Measurements from ENCODE around the gene TMEM31. TPM values are rescaled to one million over a fixed set of nuclear protein-coding genes. Genes with fewer than 3 reads are reported as not detected.
A peak's percentile ranks its signal among the peaks of the same experiment; 100 is the strongest.

Gene TMEM31
- total and polyA plus RNA-seq, 9 of the 15 experiments (the other 6 are each of a cell fraction or from before 2014, with no cell fraction given), result 0.18 TPM; not detected in 8

DNA sequence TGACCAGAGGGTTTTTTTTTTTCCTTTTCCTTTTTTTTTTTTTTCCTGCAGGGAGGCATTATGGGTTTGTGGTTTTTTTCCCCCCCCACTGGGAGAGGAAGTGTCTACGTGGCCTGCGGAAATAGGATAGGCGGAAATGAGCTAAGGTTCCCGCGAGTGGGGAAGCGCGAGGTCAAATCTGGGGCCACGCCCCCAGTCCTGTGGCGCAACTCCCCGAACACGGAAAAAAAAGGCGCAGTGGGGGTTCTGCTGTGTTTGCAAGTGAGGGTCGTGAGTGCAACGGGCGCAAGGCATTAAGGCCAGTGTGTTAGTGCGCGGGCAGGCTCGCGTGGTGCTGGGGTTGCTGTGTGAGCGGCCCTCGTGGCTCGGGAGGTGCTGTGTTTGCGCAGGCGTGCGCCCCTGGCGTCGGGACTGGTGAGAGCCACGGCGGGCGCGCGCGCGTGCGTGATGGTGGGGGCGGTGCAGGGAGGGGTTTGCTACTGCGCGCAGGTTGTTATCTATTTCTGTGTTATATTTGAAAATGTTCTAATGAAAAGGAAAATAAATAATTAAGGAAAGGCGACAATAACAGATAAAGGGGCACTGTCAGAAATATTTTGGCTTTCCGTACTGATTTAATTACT is 23.5 kb upstream of the TMEM31 start (continued):
- TF ChIP-seq, protein P1, sequence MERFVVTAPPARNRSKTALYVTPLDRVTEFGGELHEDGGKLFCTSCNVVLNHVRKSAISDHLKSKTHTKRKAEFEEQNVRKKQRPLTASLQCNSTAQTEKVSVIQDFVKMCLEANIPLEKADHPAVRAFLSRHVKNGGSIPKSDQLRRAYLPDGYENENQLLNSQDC (CRISPR knock-in tag; IDR thresholded peaks at IDR 0.05), result no peak
- TF ChIP-seq, protein P2, sequence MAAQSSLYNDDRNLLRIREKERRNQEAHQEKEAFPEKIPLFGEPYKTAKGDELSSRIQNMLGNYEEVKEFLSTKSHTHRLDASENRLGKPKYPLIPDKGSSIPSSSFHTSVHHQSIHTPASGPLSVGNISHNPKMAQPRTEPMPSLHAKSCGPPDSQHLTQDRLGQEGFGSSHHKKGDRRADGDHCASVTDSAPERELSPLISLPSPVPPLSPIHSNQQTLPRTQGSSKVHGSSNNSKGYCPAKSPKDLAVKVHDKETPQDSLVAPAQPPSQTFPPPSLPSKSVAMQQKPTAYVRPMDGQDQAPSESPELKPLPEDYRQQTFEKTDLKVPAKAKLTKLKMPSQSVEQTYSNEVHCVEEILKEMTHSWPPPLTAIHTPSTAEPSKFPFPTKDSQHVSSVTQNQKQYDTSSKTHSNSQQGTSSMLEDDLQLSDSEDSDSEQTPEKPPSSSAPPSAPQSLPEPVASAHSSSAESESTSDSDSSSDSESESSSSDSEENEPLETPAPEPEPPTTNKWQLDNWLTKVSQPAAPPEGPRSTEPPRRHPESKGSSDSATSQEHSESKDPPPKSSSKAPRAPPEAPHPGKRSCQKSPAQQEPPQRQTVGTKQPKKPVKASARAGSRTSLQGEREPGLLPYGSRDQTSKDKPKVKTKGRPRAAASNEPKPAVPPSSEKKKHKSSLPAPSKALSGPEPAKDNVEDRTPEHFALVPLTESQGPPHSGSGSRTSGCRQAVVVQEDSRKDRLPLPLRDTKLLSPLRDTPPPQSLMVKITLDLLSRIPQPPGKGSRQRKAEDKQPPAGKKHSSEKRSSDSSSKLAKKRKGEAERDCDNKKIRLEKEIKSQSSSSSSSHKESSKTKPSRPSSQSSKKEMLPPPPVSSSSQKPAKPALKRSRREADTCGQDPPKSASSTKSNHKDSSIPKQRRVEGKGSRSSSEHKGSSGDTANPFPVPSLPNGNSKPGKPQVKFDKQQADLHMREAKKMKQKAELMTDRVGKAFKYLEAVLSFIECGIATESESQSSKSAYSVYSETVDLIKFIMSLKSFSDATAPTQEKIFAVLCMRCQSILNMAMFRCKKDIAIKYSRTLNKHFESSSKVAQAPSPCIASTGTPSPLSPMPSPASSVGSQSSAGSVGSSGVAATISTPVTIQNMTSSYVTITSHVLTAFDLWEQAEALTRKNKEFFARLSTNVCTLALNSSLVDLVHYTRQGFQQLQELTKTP (IDR thresholded peaks at IDR 0.05; ENCODE audit: low read depth in 1 of 2, partially characterized antibody in 2 of 2), result peak; percentile 59 to 84
- TF ChIP-seq ZNF197 (CRISPR knock-in tag; IDR thresholded peaks at IDR 0.05; ENCODE audit: low read depth) (no peak), U2AF1 (optimal IDR thresholded peaks at IDR 0.05; ENCODE audit: low read depth, low read length) (no peak), HMGN3 (IDR thresholded peaks at IDR 0.05; ENCODE audit: borderline replicate concordance, extremely low read depth, insufficient read length, low read depth, low read length) (no peak), POLR3A (IDR thresholded peaks at IDR 0.05; ENCODE audit: borderline replicate concordance, extremely low read depth, insufficient read depth, insufficient read length) (no peak), NCOA4 (IDR thresholded peaks at IDR 0.05; ENCODE audit: partially characterized antibody) (no peak), FOSL1 (tag; conservative IDR thresholded peaks at IDR 0.05) (no peak; the same call in none of the 2 replicates), RB1 (IDR thresholded peaks at IDR 0.05; ENCODE audit: low read depth) (0 out of 2 replicates have a peak, but pooled peaks have one; percentile 47), KDM2B (CRISPR knock-in tag; IDR thresholded peaks at IDR 0.05) (no peak), EWSR1 (IDR thresholded peaks at IDR 0.05; ENCODE audit: borderline replicate concordance, low read depth, partially characterized antibody) (no peak), NFATC3 (IDR thresholded peaks at IDR 0.05) (no peak), MXI1 (IDR thresholded peaks at IDR 0.05; ENCODE audit: low read depth, low read length) (0 out of 2 replicates have a peak, but pooled peaks have one; percentile 10), MTA1 (IDR thresholded peaks at IDR 0.05; ENCODE audit: borderline replicate concordance) (peak; percentile 64), SRSF3 (IDR thresholded peaks at IDR 0.05; ENCODE audit: insufficient read depth, low read length) (no peak)
- TF ChIP-seq, protein P3, sequence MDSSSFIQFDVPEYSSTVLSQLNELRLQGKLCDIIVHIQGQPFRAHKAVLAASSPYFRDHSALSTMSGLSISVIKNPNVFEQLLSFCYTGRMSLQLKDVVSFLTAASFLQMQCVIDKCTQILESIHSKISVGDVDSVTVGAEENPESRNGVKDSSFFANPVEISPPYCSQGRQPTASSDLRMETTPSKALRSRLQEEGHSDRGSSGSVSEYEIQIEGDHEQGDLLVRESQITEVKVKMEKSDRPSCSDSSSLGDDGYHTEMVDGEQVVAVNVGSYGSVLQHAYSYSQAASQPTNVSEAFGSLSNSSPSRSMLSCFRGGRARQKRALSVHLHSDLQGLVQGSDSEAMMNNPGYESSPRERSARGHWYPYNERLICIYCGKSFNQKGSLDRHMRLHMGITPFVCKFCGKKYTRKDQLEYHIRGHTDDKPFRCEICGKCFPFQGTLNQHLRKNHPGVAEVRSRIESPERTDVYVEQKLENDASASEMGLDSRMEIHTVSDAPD (CRISPR knock-in tag; IDR thresholded peaks at IDR 0.05), result no peak
- TF ChIP-seq, protein P4, sequence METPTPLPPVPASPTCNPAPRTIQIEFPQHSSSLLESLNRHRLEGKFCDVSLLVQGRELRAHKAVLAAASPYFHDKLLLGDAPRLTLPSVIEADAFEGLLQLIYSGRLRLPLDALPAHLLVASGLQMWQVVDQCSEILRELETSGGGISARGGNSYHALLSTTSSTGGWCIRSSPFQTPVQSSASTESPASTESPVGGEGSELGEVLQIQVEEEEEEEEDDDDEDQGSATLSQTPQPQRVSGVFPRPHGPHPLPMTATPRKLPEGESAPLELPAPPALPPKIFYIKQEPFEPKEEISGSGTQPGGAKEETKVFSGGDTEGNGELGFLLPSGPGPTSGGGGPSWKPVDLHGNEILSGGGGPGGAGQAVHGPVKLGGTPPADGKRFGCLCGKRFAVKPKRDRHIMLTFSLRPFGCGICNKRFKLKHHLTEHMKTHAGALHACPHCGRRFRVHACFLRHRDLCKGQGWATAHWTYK (CRISPR knock-in tag; IDR thresholded peaks at IDR 0.05), result peak; percentile 58; the same call in 1 of the 2 replicates
- TF ChIP-seq, protein P5, sequence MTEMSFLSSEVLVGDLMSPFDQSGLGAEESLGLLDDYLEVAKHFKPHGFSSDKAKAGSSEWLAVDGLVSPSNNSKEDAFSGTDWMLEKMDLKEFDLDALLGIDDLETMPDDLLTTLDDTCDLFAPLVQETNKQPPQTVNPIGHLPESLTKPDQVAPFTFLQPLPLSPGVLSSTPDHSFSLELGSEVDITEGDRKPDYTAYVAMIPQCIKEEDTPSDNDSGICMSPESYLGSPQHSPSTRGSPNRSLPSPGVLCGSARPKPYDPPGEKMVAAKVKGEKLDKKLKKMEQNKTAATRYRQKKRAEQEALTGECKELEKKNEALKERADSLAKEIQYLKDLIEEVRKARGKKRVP (CRISPR knock-in tag; IDR thresholded peaks at IDR 0.05), result no peak

Measured in K562 (cell line).